ENCODE data around the gene EYA4.
"Not testable (repeated sequence)": the region's sequence is repeated elsewhere in the genome, so short reads cannot be mapped to it uniquely, and the experiment has no call there.

The EYA4 gene

DNA sequence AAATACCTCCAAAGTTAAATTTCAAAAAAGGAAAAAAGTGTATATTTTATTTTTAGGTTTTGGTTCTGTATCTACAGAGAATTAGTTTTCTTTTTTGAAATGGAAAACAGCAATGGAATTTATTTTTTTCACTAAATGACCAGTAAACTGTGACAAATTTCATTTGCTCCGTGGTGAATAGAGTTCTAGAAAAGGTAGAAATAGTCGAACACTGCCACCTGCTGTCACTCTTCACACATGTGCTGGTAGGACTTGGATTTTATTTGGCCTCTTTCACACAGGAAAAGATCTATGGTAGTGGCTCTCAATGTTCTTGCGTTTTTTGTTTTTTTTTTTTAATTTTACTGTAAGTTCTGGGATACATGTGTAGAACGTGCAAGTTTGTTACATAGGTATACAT is 312.5 kb downstream of the EYA4 start:
- H3K4me3 ChIP-seq (ENCODE audit: low read depth, low read length) = no peak overlapping the region
- peak; percentile 65 for TF ChIP-seq CTCF (IDR thresholded peaks at IDR 0.05; ENCODE audit: low read depth, low read length)
- in situ Hi-C loops (cut with HindIII; ENCODE audit: low sequenced_read_pairs) = no loop called here
- peak; percentile 76 for DNase-seq (ENCODE audit: low read depth, low spot score)

GRCh38 chr6:133554121-133554520 is 313.0 kb downstream of the EYA4 start:
- in situ Hi-C loops (cut with HindIII; ENCODE audit: low sequenced_read_pairs); DNase-seq (ENCODE audit: low read depth, low spot score): not testable (repeated sequence)

DNA sequence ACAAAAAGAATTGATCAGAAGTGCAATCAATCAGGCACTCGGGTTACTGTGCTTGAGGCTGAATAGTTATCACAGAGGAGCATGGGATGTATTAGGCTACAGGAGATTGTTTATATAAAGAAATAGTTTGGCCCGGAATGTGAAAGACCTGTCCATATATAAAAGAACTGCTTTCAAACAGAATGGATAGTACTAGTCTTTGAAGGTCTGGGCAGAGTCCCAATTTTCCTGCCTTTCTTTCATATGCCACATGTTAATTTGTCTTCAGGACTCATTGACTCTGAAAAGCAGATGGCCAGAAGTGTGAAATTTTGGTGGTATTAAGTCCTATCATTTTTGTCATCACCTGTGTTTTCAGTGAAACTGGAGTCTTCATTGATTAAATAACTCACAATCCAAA is 314.5 kb downstream of the EYA4 start:
- no peak overlapping the region for H3K4me3 ChIP-seq (ENCODE audit: low read depth, low read length)
- peak; percentile 11 for DNase-seq (ENCODE audit: low read depth, low spot score)
- in situ Hi-C loops (cut with HindIII; ENCODE audit: low sequenced_read_pairs) = no loop called here
- TF ChIP-seq CTCF (IDR thresholded peaks at IDR 0.05; ENCODE audit: low read depth, low read length) = no peak

More at GRCh38 chr6:133554121-133554520, 313.0 kb downstream of the EYA4 start:
- not testable (repeated sequence) for H3K4me3 ChIP-seq (ENCODE audit: low read depth, low read length)

GRCh38 chr6:133559926-133560325 is 318.8 kb downstream of the EYA4 start:
- in situ Hi-C loops (cut with HindIII; ENCODE audit: low sequenced_read_pairs) = no loop called here
- no peak overlapping the region for H3K4me3 ChIP-seq (ENCODE audit: low read depth, low read length)

DNA sequence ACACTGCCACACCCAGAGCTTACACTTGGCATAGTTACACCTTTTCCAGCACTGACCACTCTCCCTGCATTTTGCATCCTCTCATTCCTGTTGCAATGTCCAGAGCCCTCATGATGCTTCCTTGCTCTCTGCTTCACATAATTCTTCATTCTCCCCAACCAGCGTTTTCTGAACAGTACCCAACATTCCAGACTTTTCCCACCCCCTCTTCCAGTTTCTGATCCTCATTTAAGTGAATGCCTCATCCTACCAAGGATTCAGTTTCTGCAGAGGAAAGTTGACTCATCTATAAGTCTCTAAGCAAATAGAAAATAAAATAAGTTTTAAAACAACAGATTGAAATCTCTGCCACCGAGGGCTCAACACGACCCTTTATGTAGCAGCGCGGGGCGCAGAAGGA is 326.5 kb downstream of the EYA4 start:
- no peak for TF ChIP-seq CTCF (IDR thresholded peaks at IDR 0.05; ENCODE audit: low read depth, low read length)
- in situ Hi-C loops (cut with HindIII; ENCODE audit: low sequenced_read_pairs) = no loop called here
- DNase-seq (ENCODE audit: low read depth, low spot score) = no peak
- no peak overlapping the region for H3K4me3 ChIP-seq (ENCODE audit: low read depth, low read length)

More at GRCh38 chr6:133559926-133560325, 318.8 kb downstream of the EYA4 start:
- no peak for DNase-seq (ENCODE audit: low read depth, low spot score)
- no peak for TF ChIP-seq CTCF (IDR thresholded peaks at IDR 0.05; ENCODE audit: low read depth, low read length)

- in situ Hi-C loops (cut with HindIII; ENCODE audit: low sequenced_read_pairs) = no loop called here
- H3K4me3 ChIP-seq (ENCODE audit: low read depth, low read length) = peak overlapping the region; percentile 39
- peak; percentile 82 for DNase-seq (ENCODE audit: low read depth, low spot score)
- peak; percentile 97 for TF ChIP-seq CTCF (IDR thresholded peaks at IDR 0.05; ENCODE audit: low read depth, low read length)
These were observed 328.1 kb downstream of the EYA4 start for GRCh38 chr6:133568970-133569889.

GRCh38 chr6:133571681-133572080 is 330.5 kb downstream of the EYA4 start:
- in situ Hi-C loops (cut with HindIII; ENCODE audit: low sequenced_read_pairs) = no loop called here
- no peak overlapping the region for H3K4me3 ChIP-seq (ENCODE audit: low read depth, low read length)
- no peak for DNase-seq (ENCODE audit: low read depth, low spot score)
- TF ChIP-seq CTCF (IDR thresholded peaks at IDR 0.05; ENCODE audit: low read depth, low read length) = no peak
